ENCODE results near the gene SEPTIN10. TPM values are rescaled to one million over a fixed set of nuclear protein-coding genes. Genes with fewer than 3 reads are reported as not detected.

The SEPTIN10 gene
- total RNA-seq, 1 experiment from 2014 or later, result 57.5 TPM

GRCh38 chr2:109623297-109623696 lies 9.5 kb upstream of the SEPTIN10 start:
- no peak for DNase-seq

GRCh38 chr2:109619032-109619615 lies 5.4 kb upstream of the SEPTIN10 start:
- no peak for DNase-seq
- Histone ChIP-seq H3K36me3 (replicated peaks; ENCODE audit: control insufficient read depth, insufficient read depth, low read length) (no peaks in the 10 kb centered on the region), H3K4me3 (ENCODE audit: insufficient read depth, low read depth, low read length) (no peak overlapping the region), H3K27me3 (ENCODE audit: control insufficient read depth, insufficient read depth, low read length) (peaks cover 9% of the 10 kb centered on the region)

More at GRCh38 chr2:109623297-109623696, 9.5 kb upstream of the SEPTIN10 start:
- H3K36me3 ChIP-seq (replicated peaks; ENCODE audit: control insufficient read depth, insufficient read depth, low read length), result no peaks in the 10 kb centered on the region
- no peak overlapping the region for H3K4me3 ChIP-seq (ENCODE audit: insufficient read depth, low read depth, low read length)
- no peaks in the 10 kb centered on the region for H3K27me3 ChIP-seq (ENCODE audit: control insufficient read depth, insufficient read depth, low read length)

- Histone ChIP-seq H3K27me3 (ENCODE audit: control insufficient read depth, insufficient read depth, low read length) (peaks cover 9% of the 10 kb centered on the region), H3K4me3 (ENCODE audit: insufficient read depth, low read depth, low read length) (peak overlapping the region; percentile 72), H3K36me3 (replicated peaks; ENCODE audit: control insufficient read depth, insufficient read depth, low read length) (no peaks in the 10 kb centered on the region)
- DNase-seq, result no peak
Observed at GRCh38 chr2:109616184-109616583, 2.4 kb upstream of the SEPTIN10 start.

- Histone ChIP-seq H3K36me3 (replicated peaks; ENCODE audit: control insufficient read depth, insufficient read depth, low read length) (no peaks in the 10 kb centered on the region), H3K4me3 (ENCODE audit: insufficient read depth, low read depth, low read length) (peak overlapping the region; percentile 72), H3K27me3 (ENCODE audit: control insufficient read depth, insufficient read depth, low read length) (peaks cover 9% of the 10 kb centered on the region)
- DNase-seq, result peak; percentile 60
Observed at GRCh38 chr2:109615637-109616144, 1.9 kb upstream of the SEPTIN10 start.

- peak; percentile 68 for DNase-seq
- Histone ChIP-seq H3K36me3 (replicated peaks; ENCODE audit: control insufficient read depth, insufficient read depth, low read length) (no peaks in the 10 kb centered on the region), H3K4me3 (ENCODE audit: insufficient read depth, low read depth, low read length) (peak overlapping the region; percentile 72), H3K27me3 (ENCODE audit: control insufficient read depth, insufficient read depth, low read length) (peaks cover 9% of the 10 kb centered on the region)
Observed at GRCh38 chr2:109614715-109615636, 1.2 kb upstream of the SEPTIN10 start.

- peak; percentile 78 for DNase-seq
- Histone ChIP-seq H3K36me3 (replicated peaks; ENCODE audit: control insufficient read depth, insufficient read depth, low read length) (no peaks in the 10 kb centered on the region), H3K27me3 (ENCODE audit: control insufficient read depth, insufficient read depth, low read length) (peaks cover 9% of the 10 kb centered on the region), H3K4me3 (ENCODE audit: insufficient read depth, low read depth, low read length) (peak overlapping the region; percentile 81)
Observed at GRCh38 chr2:109613081-109613921, 465 bp downstream of the SEPTIN10 start.

GRCh38 chr2:109611467-109612095 lies 2.2 kb downstream of the SEPTIN10 start:
- no peaks in the 10 kb centered on the region for H3K36me3 ChIP-seq (replicated peaks; ENCODE audit: control insufficient read depth, insufficient read depth, low read length)
- DNase-seq, result no peak
- no peak overlapping the region; the same call in 1 of the 2 replicates for H3K4me3 ChIP-seq (ENCODE audit: insufficient read depth, low read depth, low read length)
- peaks cover 9% of the 10 kb centered on the region for H3K27me3 ChIP-seq (ENCODE audit: control insufficient read depth, insufficient read depth, low read length)

GRCh38 chr2:109609352-109610024 lies 4.3 kb downstream of the SEPTIN10 start:
- Histone ChIP-seq H3K4me3 (ENCODE audit: insufficient read depth, low read depth, low read length) (no peak overlapping the region), H3K36me3 (replicated peaks; ENCODE audit: control insufficient read depth, insufficient read depth, low read length) (no peaks in the 10 kb centered on the region), H3K27me3 (ENCODE audit: control insufficient read depth, insufficient read depth, low read length) (no peaks in the 10 kb centered on the region)
- DNase-seq, result no peak

- Histone ChIP-seq H3K27me3 (ENCODE audit: control insufficient read depth, insufficient read depth, low read length) (no peaks in the 10 kb centered on the region), H3K4me3 (ENCODE audit: insufficient read depth, low read depth, low read length) (no peak overlapping the region), H3K36me3 (replicated peaks; ENCODE audit: control insufficient read depth, insufficient read depth, low read length) (no peaks in the 10 kb centered on the region)
- no peak for DNase-seq
Observed at GRCh38 chr2:109607766-109608165, 6.0 kb downstream of the SEPTIN10 start.

- Histone ChIP-seq H3K4me3 (ENCODE audit: insufficient read depth, low read depth, low read length) (no peak overlapping the region), H3K36me3 (replicated peaks; ENCODE audit: control insufficient read depth, insufficient read depth, low read length) (no peaks in the 10 kb centered on the region), H3K27me3 (ENCODE audit: control insufficient read depth, insufficient read depth, low read length) (no peaks in the 10 kb centered on the region)
- no peak for DNase-seq
Observed at GRCh38 chr2:109604597-109604996, 9.2 kb downstream of the SEPTIN10 start.

- H3K27me3 ChIP-seq (ENCODE audit: control insufficient read depth, insufficient read depth, low read length), result no peaks in the 10 kb centered on the region
- no peaks in the 10 kb centered on the region for H3K36me3 ChIP-seq (replicated peaks; ENCODE audit: control insufficient read depth, insufficient read depth, low read length)
- no peak overlapping the region for H3K4me3 ChIP-seq (ENCODE audit: insufficient read depth, low read depth, low read length)
- DNase-seq, result no peak
Observed at GRCh38 chr2:109602617-109603188, 11.1 kb downstream of the SEPTIN10 start.

- no peak overlapping the region for H3K4me3 ChIP-seq (ENCODE audit: insufficient read depth, low read depth, low read length)
- no peak for DNase-seq
- no peaks in the 10 kb centered on the region for H3K27me3 ChIP-seq (ENCODE audit: control insufficient read depth, insufficient read depth, low read length)
- H3K36me3 ChIP-seq (replicated peaks; ENCODE audit: control insufficient read depth, insufficient read depth, low read length), result no peaks in the 10 kb centered on the region
Observed at GRCh38 chr2:109601783-109602182, 12.0 kb downstream of the SEPTIN10 start.

- DNase-seq, result no peak
- H3K36me3 ChIP-seq (replicated peaks; ENCODE audit: control insufficient read depth, insufficient read depth, low read length), result no peaks in the 10 kb centered on the region
- no peak overlapping the region for H3K4me3 ChIP-seq (ENCODE audit: insufficient read depth, low read depth, low read length)
Observed at GRCh38 chr2:109597283-109597682, 16.5 kb downstream of the SEPTIN10 start.

More at GRCh38 chr2:109597283-109597682, 16.5 kb downstream of the SEPTIN10 start:
- H3K27me3 ChIP-seq (ENCODE audit: control insufficient read depth, insufficient read depth, low read length), result no peaks in the 10 kb centered on the region

Measured in H7 (cell line).